Breast epithelium (tissue), 3 donors: ENCODE measurements around the gene DCST1.

ENCODE experiments used
- POLR2A ChIP-seq: fragments of 450-650 bp; IDR thresholded peaks from one replicate; pipeline ENCODE4 v1.6.1; 2016; ENCODE audit warnings: antibody characterized with exemption, mild to moderate bottlenecking, moderate library complexity
- POLR2AphosphoS5 ChIP-seq, 3 donors: sonication (generic); formaldehyde crosslinking; IDR thresholded peaks; one replicate each; pipeline ENCODE4 v1.6.1; 2017; ENCODE audit warnings: antibody characterized with exemption in 3 of 3
- TF ChIP-seq, protein P1 (sequence below), 3 donors: fragments of 450-650 bp; IDR thresholded peaks; one replicate each; pipeline ENCODE4 v1.5.1; 2016 to 2017; ENCODE audit warnings: antibody characterized with exemption in 3 of 3, mild to moderate bottlenecking in 3 of 3, moderate library complexity in 3 of 3

DNA sequence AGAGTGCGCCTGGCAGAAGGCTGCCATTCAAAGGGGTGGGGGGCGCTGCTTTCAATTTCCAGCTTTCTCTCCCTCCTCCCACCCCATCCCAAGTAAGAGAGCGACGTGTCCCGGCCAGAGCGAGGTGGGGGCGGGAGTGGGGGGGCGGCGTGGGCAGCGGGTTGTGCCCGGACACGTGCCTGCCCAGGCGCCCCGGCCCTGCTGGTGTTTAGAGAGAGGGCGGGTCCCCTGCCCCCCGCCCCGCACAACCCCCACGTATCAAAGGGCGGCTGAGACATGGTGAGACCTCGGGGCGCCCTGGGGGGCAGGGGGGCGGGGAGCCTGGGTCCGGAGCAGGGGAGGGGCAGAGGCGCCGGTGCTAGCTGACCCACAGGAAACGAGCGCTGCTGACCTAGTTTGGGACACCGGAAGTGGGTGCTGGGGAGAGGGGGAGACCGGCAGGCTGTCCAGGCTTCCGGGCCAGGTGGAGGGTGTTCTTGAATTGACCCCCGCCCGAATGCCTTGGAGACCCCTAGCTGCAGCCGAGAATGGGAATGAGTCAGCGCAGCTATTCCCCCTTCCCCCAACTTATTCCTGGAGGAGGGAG, 29.8 kb upstream of the DCST1 start:
- TF ChIP-seq, protein P1, sequence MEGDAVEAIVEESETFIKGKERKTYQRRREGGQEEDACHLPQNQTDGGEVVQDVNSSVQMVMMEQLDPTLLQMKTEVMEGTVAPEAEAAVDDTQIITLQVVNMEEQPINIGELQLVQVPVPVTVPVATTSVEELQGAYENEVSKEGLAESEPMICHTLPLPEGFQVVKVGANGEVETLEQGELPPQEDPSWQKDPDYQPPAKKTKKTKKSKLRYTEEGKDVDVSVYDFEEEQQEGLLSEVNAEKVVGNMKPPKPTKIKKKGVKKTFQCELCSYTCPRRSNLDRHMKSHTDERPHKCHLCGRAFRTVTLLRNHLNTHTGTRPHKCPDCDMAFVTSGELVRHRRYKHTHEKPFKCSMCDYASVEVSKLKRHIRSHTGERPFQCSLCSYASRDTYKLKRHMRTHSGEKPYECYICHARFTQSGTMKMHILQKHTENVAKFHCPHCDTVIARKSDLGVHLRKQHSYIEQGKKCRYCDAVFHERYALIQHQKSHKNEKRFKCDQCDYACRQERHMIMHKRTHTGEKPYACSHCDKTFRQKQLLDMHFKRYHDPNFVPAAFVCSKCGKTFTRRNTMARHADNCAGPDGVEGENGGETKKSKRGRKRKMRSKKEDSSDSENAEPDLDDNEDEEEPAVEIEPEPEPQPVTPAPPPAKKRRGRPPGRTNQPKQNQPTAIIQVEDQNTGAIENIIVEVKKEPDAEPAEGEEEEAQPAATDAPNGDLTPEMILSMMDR (IDR thresholded peaks at IDR 0.05): no peak
- TF ChIP-seq POLR2A (no peak), POLR2AphosphoS5 (IDR thresholded peaks at IDR 0.05) (no peak)
